ENCODE measurements around the gene KNDC1.

DNA sequence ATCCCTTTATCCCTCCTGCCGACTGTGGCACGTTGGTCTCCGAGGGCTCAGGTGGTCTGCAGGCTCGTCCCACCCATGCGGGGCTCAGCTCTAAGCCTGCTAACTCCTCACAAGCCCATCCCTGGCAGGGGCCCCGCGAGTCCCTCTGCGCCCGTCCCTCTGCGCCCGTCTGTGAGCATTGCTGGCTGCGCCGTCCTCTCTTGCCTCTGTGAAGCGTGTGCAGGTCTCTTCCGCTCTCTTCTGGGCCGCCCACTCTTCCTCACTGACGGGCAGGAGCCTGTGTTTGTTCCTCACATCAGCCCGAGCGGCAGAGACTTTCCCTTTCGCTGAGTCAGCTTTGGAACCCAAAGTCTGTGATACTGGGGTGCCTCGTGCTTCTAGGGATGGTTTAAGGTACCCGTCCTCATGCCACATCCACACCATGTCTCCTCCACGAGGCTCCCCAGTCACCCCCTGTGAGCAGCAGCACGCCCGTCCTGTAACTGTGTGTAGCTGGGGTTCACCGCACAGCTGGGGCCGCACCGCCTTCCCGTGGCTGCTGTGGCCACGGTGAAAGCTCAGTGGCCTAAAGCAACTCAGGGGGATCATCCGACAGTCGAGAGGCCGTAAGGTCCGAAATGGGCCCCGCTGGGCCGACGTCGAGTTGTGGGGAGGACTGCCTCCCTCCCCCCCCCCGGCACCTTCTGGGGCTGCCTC is 36.8 kb upstream of the KNDC1 start:
- TF ChIP-seq CTCF (IDR thresholded peaks at IDR 0.05) (no peak), POLR2A (IDR thresholded peaks at IDR 0.05) (no peak)
